Liver (tissue), 9 donors: Measurements from ENCODE around the gene ELK4. TPM values are rescaled to one million over a fixed set of nuclear protein-coding genes. Genes with fewer than 3 reads are reported as not detected.

ENCODE experiments used
- DNase-seq: peaks from one replicate; pipeline ENCODE4 v3.0.0-alpha.2; 2017; ENCODE audit warnings: low spot score
- H3K27ac ChIP-seq, 2 donors: one replicate each; pipeline ENCODE4 v1.7.0; 2013; ENCODE audit warnings: inconsistent platforms in 2 of 2, low read length in 2 of 2, control low read depth in 1 of 2, low read depth in 1 of 2, mild to moderate bottlenecking in 1 of 2
- H3K27me3 ChIP-seq, 4 donors: one replicate each; pipeline versions ENCODE4 v1.6.1 to v1.7.0; 2013; ENCODE audit warnings: low read length in 3 of 4, inconsistent platforms in 1 of 4, mild to moderate bottlenecking in 1 of 4, moderate library complexity in 1 of 4; ENCODE audit not compliant: control insufficient read depth in 4 of 4, insufficient read depth in 4 of 4
- H3K36me3 ChIP-seq, 4 donors: one replicate each; pipeline versions ENCODE4 v1.6.1 to v1.7.0; 2013; ENCODE audit warnings: low read length in 3 of 4, mild to moderate bottlenecking in 3 of 4, low read depth in 1 of 4, moderate library complexity in 1 of 4; ENCODE audit not compliant: control insufficient read depth in 4 of 4, insufficient read depth in 3 of 4
- H3K4me1 ChIP-seq, 4 donors: one replicate each; pipeline versions ENCODE4 v1.6.1 to v1.7.0; 2013; ENCODE audit warnings: low read length in 3 of 4, mild to moderate bottlenecking in 3 of 4, moderate library complexity in 1 of 4; ENCODE audit not compliant: control insufficient read depth in 4 of 4, insufficient read depth in 4 of 4
- H3K4me3 ChIP-seq, 3 donors: one replicate each; pipeline versions ENCODE4 v1.6.1 to v1.7.0; 2013; ENCODE audit warnings: low read length in 3 of 3, control low read depth in 1 of 3, low read depth in 1 of 3, mild to moderate bottlenecking in 1 of 3
- H3K9ac ChIP-seq, 2 donors: one replicate each; pipeline ENCODE4 v1.7.0; 2013; ENCODE audit warnings: low read length in 2 of 2, mild to moderate bottlenecking in 2 of 2, moderate library complexity in 2 of 2, control low read depth in 1 of 2, low read depth in 1 of 2
- H3K9me3 ChIP-seq, 4 donors: one replicate each; pipeline versions ENCODE4 v1.6.1 to v1.7.0; 2013; ENCODE audit warnings: low read length in 3 of 4; ENCODE audit not compliant: control insufficient read depth in 4 of 4
- ATF3 ChIP-seq: IDR thresholded peaks from 2 replicates; pipeline ENCODE4 v1.6.1; 2016; ENCODE audit warnings: antibody characterized with exemption
- EGR1 ChIP-seq, 2 donors: IDR thresholded peaks; 2 replicates each; pipeline ENCODE4 v1.6.1; 2016 to 2018; ENCODE audit warnings: antibody characterized with exemption in 2 of 2, low read depth in 2 of 2
- FOXA1 ChIP-seq: IDR thresholded peaks from 2 replicates; pipeline ENCODE4 v1.6.1; 2016; ENCODE audit warnings: antibody characterized with exemption
- FOXA2 ChIP-seq: IDR thresholded peaks from 2 replicates; pipeline ENCODE4 v1.6.1; 2016; ENCODE audit warnings: antibody characterized with exemption
- GABPA ChIP-seq, 2 donors: IDR thresholded peaks in 1 of 2; conservative IDR thresholded peaks in 1 of 2; 2 replicates each; pipeline ENCODE4 v1.6.1; 2016; ENCODE audit warnings: antibody characterized with exemption in 2 of 2, mild to moderate bottlenecking in 1 of 2, moderate library complexity in 1 of 2
- HNF4A ChIP-seq, 2 donors: conservative IDR thresholded peaks; 2 replicates each; pipeline ENCODE4 v1.6.1; 2016; ENCODE audit warnings: antibody characterized with exemption in 2 of 2, mild to moderate bottlenecking in 2 of 2
- HNF4G ChIP-seq: IDR thresholded peaks from 2 replicates; pipeline ENCODE4 v1.6.1; 2016; ENCODE audit warnings: antibody characterized with exemption
- JUND ChIP-seq, 2 donors: IDR thresholded peaks; 2 replicates each; pipeline ENCODE4 v1.6.1; 2016; ENCODE audit warnings: antibody characterized with exemption in 2 of 2
- MAX ChIP-seq: IDR thresholded peaks from 2 replicates; pipeline ENCODE4 v1.6.1; 2016; ENCODE audit warnings: antibody characterized with exemption
- NR2F2 ChIP-seq: IDR thresholded peaks from 2 replicates; pipeline ENCODE4 v1.6.1; 2016; ENCODE audit warnings: antibody characterized with exemption
- REST ChIP-seq: IDR thresholded peaks from 2 replicates; pipeline ENCODE4 v1.6.1; 2016; ENCODE audit warnings: antibody characterized with exemption, mild to moderate bottlenecking
- RXRA ChIP-seq, 2 donors: IDR thresholded peaks; 2 replicates each; pipeline ENCODE4 v1.6.1; 2017 to 2018; ENCODE audit warnings: antibody characterized with exemption in 2 of 2, mild to moderate bottlenecking in 1 of 2
- SP1 ChIP-seq: IDR thresholded peaks from 2 replicates; pipeline ENCODE4 v1.6.1; 2018; ENCODE audit warnings: antibody characterized with exemption, mild to moderate bottlenecking
- TAF1 ChIP-seq: conservative IDR thresholded peaks from 2 replicates; pipeline ENCODE4 v1.6.1; 2016; ENCODE audit warnings: antibody characterized with exemption, mild to moderate bottlenecking
- YY1 ChIP-seq: IDR thresholded peaks from 2 replicates; pipeline ENCODE4 v1.6.1; 2016; ENCODE audit warnings: antibody characterized with exemption, mild to moderate bottlenecking
- WGBS: extraction: QIAGEN DNeasy Blood & Tissue Kit; methylation state at CpG from one replicate; pipeline ENCODE4 v1.1.7; 2013; 5-methylcytosine and 5-hydroxymethylcytosine counted together
- polyA plus RNA-seq, 2 donors: library from polyadenylated mRNA; stranded (reverse) in 1 of 2; unstranded in 1 of 2; fragments of 200-250 nt in 1 of 2; fragments of >200 nt in 1 of 2; fragmentation: Nextera tagmentation in 1 of 2; extraction: Ambion mirVana in 1 of 2; gene quantifications; one replicate each; pipeline versions ENCODE4 v1.2.1 to v1.2.3, GENCODE V29; 2013 to 2015
- total RNA-seq, 2 donors: library from RNA; depleted of rRNA; stranded (reverse); fragments of >200 nt; gene quantifications; one replicate each; pipeline ENCODE4 v1.2.3, GENCODE V29; 2014
- TF ChIP-seq, protein P1 (sequence below): fragments of 150-350 bp; IDR thresholded peaks from 2 replicates; pipeline ENCODE4 v1.5.1; 2017; ENCODE audit warnings: improper control_type of control experiment, low read depth, low read length; ENCODE audit not compliant: missing input control
- TF ChIP-seq, protein P2 (sequence below): IDR thresholded peaks from 2 replicates; pipeline ENCODE4 v1.6.1; 2016; ENCODE audit warnings: antibody characterized with exemption
- donor health status: healthy.
- donor health status: healthy.
- donor health status: healthy.
- donor health status: healthy.
- donor health status: healthy.

The ELK4 gene
- total and polyA plus RNA-seq, 4 donors, result 3.5 to 20.2 (median 6.9) TPM

DNA sequence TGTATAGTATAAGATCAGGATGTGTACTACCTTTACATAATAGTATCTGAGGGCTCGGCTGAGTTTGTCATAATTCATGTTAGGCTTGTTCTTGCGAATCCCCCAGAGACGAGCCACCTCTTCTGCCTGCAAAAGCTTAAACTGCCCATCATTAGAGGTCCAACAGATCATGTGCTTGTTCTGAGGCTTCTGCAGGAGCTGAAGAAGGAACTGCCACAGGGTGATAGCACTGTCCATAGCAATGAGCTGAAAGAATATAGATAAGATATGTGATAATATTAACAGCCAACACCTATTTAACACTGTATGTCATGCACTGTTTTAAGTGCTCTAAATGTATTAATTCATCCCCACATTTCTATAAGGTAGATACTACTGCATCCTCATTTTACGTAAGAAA, 8.2 kb downstream of the ELK4 start:
- no peak for DNase-seq
- Histone ChIP-seq H3K27me3 (no peaks in the 10 kb centered on the region), H3K9me3 (no peaks in the 10 kb centered on the region), H3K9ac (no peak overlapping the region), H3K4me1 (peaks cover 0 to 5% (median 4%) of the 10 kb centered on the region in 4 donors), H3K27ac (no peak overlapping the region), H3K4me3 (no peak overlapping the region), H3K36me3 (peaks cover 4 to 22% (median 15%) of the 10 kb centered on the region in 4 donors)
- 94% methylated on average over 4 of the region's 4 CpGs for whole genome bisulfite sequencing
- TF ChIP-seq REST (no peak), FOXA1 (no peak), YY1 (no peak), MAX (no peak), FOXA2 (no peak), HNF4A (conservative IDR thresholded peaks at IDR 0.05) (no peak), RXRA (IDR thresholded peaks at IDR 0.05) (no peak), HNF4G (no peak), TAF1 (no peak), NR2F2 (no peak), JUND (IDR thresholded peaks at IDR 0.05) (no peak), ATF3 (no peak), EGR1 (IDR thresholded peaks at IDR 0.05; ENCODE audit: low read depth in 2 of 2) (no peak), GABPA (IDR thresholded peaks at IDR 0.05 in 1 of 2, conservative IDR thresholded peaks at IDR 0.05 in 1 of 2) (no peak), SP1 (no peak)
- TF ChIP-seq, protein P1, sequence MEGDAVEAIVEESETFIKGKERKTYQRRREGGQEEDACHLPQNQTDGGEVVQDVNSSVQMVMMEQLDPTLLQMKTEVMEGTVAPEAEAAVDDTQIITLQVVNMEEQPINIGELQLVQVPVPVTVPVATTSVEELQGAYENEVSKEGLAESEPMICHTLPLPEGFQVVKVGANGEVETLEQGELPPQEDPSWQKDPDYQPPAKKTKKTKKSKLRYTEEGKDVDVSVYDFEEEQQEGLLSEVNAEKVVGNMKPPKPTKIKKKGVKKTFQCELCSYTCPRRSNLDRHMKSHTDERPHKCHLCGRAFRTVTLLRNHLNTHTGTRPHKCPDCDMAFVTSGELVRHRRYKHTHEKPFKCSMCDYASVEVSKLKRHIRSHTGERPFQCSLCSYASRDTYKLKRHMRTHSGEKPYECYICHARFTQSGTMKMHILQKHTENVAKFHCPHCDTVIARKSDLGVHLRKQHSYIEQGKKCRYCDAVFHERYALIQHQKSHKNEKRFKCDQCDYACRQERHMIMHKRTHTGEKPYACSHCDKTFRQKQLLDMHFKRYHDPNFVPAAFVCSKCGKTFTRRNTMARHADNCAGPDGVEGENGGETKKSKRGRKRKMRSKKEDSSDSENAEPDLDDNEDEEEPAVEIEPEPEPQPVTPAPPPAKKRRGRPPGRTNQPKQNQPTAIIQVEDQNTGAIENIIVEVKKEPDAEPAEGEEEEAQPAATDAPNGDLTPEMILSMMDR, result no peak
- TF ChIP-seq, protein P2, sequence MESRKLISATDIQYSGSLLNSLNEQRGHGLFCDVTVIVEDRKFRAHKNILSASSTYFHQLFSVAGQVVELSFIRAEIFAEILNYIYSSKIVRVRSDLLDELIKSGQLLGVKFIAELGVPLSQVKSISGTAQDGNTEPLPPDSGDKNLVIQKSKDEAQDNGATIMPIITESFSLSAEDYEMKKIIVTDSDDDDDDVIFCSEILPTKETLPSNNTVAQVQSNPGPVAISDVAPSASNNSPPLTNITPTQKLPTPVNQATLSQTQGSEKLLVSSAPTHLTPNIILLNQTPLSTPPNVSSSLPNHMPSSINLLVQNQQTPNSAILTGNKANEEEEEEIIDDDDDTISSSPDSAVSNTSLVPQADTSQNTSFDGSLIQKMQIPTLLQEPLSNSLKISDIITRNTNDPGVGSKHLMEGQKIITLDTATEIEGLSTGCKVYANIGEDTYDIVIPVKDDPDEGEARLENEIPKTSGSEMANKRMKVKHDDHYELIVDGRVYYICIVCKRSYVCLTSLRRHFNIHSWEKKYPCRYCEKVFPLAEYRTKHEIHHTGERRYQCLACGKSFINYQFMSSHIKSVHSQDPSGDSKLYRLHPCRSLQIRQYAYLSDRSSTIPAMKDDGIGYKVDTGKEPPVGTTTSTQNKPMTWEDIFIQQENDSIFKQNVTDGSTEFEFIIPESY, result no peak

GRCh38 chr1:205620269-205620668, 11.5 kb downstream of the ELK4 start:
- no peak overlapping the region for H3K9ac ChIP-seq
- WGBS, result 96% methylated on average over 6 of the region's 6 CpGs
- H3K27me3 ChIP-seq, result no peaks in the 10 kb centered on the region
- H3K4me3 ChIP-seq, result no peak overlapping the region
- H3K36me3 ChIP-seq, result peaks cover 8 to 40% (median 29%) of the 10 kb centered on the region in 4 donors
- no peak for TF ChIP-seq JUND (IDR thresholded peaks at IDR 0.05)
- DNase-seq, result no peak
- no peak overlapping the region for H3K27ac ChIP-seq
- no peaks in the 10 kb centered on the region for H3K9me3 ChIP-seq
- H3K4me1 ChIP-seq, result peaks cover 0 to 4% (median 2%) of the 10 kb centered on the region in 4 donors
